ENCODE data around the gene MAT1A. TPM values are rescaled to one million over a fixed set of nuclear protein-coding genes. Genes with fewer than 3 reads are reported as not detected.
"Not testable (repeated sequence)": the region's sequence is repeated elsewhere in the genome, so short reads cannot be mapped to it uniquely, and the experiment has no call there.

The MAT1A gene
- total RNA-seq, 4 donors from 2014 or later = 0.22 to 0.39 (median 0.25) TPM; not detected in 1

DNA sequence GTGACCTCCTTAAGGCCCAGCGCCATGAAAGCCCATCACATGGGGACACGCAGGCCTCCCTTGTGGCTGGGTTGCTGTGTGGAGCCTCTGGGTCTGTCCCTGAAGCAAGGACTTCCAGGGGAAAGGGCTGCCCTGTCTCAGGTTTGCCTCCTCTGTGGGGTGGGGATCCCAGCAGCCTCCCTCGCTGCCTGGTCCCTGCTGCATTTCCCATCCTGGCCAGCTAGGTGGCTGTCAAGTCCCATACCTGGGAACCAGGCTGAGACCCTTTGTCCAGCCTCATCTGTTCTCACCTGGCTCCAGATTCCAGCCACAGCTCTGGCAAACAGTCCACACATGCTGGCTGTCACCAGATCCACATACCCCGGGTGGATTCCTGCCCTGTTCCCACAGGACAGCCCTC, 32.7 kb downstream of the MAT1A start:
- H3K9me3 ChIP-seq; H3K4me1 ChIP-seq; intact Hi-C loops (cut with DNase I); H3K27me3 ChIP-seq; H3K36me3 ChIP-seq; H3K27ac ChIP-seq; H3K4me3 ChIP-seq (replicated peaks in 1 of 3): not testable (repeated sequence)
- peak; percentile 33 to 41 for DNase-seq
- 38 to 53% methylated on average over 3 to 4 of the region's 4 CpGs for WGBS, 2 donors
- TF ChIP-seq, protein P1, sequence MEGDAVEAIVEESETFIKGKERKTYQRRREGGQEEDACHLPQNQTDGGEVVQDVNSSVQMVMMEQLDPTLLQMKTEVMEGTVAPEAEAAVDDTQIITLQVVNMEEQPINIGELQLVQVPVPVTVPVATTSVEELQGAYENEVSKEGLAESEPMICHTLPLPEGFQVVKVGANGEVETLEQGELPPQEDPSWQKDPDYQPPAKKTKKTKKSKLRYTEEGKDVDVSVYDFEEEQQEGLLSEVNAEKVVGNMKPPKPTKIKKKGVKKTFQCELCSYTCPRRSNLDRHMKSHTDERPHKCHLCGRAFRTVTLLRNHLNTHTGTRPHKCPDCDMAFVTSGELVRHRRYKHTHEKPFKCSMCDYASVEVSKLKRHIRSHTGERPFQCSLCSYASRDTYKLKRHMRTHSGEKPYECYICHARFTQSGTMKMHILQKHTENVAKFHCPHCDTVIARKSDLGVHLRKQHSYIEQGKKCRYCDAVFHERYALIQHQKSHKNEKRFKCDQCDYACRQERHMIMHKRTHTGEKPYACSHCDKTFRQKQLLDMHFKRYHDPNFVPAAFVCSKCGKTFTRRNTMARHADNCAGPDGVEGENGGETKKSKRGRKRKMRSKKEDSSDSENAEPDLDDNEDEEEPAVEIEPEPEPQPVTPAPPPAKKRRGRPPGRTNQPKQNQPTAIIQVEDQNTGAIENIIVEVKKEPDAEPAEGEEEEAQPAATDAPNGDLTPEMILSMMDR (IDR thresholded peaks at IDR 0.05) = peak in 3 of 6 experiments; percentile 43 to 53 (median 45)

DNA sequence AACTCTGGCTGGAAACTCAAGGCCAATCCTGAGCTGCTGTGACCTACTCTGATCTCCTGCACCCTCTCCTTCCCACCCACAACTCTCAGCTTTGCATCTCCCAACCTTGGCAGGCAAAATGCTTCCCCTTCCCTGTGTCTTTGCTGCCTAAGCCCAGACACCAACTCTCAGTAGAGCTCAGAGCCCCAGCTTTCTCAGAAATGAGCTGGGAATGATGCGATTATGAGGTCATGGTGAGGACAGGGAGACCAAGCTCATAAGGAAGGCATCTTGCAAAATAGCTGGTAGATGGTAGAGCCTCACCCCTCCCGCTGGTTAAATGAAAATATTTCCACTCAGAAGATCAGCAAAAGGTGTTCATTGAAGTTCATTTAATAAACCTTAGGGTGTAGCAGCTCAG, 34.7 kb downstream of the MAT1A start:
- H3K4me3 ChIP-seq (replicated peaks in 1 of 3); DNase-seq; H3K27me3 ChIP-seq; H3K27ac ChIP-seq; H3K9me3 ChIP-seq; H3K36me3 ChIP-seq; intact Hi-C loops (cut with DNase I); H3K4me1 ChIP-seq: not testable (repeated sequence)
- WGBS, 2 donors = no CpG with 5 or more reads among the region's 2 CpGs

DNA sequence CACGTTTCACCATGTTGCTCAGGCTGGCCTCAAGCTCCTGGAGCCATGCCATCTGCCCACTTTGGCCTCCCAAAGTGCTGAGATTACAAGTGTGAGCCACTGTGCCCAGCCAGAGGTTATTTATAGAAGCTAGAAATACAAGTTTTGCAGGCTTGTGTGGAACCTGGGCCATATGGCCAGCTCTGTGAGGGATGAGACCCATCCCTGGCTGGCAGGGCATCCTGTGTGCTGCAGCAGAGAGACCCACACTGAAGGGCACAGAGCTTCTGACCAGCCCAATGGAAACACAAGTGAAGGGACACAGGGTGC, 35.5 kb downstream of the MAT1A start:
- peak overlapping the region in 1 of 3 donors; percentile 41 for H3K27ac ChIP-seq
- peak; percentile 88 for DNase-seq
- H3K4me1 ChIP-seq; H3K27me3 ChIP-seq; H3K36me3 ChIP-seq; H3K9me3 ChIP-seq; intact Hi-C loops (cut with DNase I); H3K4me3 ChIP-seq (replicated peaks in 1 of 3): not testable (repeated sequence)
- 25 to 26% methylated on average over 1 of the region's 1 CpG for WGBS, 2 donors

DNA sequence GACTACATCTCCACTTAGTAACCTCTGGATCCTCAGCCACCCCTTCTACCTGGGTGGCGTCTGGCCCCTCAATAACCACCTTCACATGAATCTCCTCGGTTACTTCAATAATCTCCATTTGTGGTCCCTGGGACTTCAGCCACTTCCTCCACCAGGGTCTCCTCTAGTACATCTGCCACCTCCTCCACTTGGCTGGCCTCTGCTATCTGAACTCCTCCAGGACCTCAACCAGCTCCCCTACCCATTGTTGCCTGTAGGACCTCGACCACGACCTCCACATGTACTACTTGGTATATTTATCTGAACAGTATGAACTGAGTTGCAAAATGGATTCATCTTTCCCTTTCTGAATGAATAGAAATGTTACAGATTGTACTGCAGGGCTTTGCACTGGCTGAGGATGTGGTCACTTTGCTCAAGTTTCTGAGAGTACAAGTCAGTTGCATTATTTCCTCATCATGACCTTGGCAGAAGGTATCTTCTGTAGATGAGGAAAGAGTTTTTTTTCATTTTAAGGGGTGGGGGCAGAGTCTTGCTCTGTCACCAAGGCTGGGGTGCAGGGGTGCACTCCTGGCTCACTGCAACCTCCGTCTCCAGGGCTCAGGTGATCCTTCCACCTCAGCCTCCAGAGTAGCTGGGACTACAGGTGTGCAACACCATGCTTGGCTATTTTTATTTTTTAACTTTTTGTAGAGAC, 36.0 kb downstream of the MAT1A start:
- Histone ChIP-seq H3K9me3 (no peaks in the 10 kb centered on the region), H3K36me3 (no peaks in the 10 kb centered on the region), H3K27me3 (no peaks in the 10 kb centered on the region), H3K27ac (peak overlapping the region in 2 of 3 donors; percentile 41 to 44), H3K4me3 (replicated peaks in 1 of 3) (no peak overlapping the region), H3K4me1 (peaks cover 8 to 10% of the 10 kb centered on the region in 2 donors)
- no peak for DNase-seq
- WGBS, 2 donors = 67 to 85% methylated on average over 5 of the region's 5 CpGs
- intact Hi-C loops (cut with DNase I) = no loop called here
- no peak for TF ChIP-seq POLR2A (IDR thresholded peaks at IDR 0.05)
- TF ChIP-seq, protein P1 (IDR thresholded peaks at IDR 0.05) = no peak

DNA sequence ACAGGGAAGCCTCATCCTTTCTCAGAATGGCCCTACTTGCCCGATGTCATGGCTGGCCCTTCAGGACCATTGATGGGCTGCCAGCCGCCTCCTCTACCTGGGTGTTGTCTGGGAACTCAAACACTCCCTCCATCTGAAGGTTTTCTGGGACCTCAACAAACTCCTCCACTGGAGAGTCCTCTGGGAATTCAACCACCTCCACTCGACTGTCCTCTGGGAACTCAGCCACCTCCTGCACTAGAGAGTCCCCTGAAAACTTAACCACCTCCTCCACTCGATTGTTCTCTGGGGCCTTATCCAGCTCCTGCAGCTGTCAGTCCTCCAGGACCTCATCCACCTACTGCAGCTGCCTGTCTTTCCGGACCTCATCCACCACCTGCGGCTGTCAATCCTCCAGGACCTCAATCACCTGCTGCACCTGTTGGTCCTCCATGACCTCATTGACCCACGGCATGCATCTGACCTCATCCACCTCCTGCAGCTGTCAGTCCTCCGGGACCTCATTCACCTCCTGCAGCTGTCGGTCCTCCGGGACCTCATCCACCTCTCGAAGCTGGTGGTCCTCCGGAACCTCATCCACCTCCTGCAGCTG, 37.1 kb downstream of the MAT1A start:
- peaks cover 8 to 10% of the 10 kb centered on the region in 2 donors for H3K4me1 ChIP-seq
- H3K36me3 ChIP-seq = no peaks in the 10 kb centered on the region
- no peak overlapping the region for H3K4me3 ChIP-seq (replicated peaks in 1 of 3)
- no peaks in the 10 kb centered on the region for H3K27me3 ChIP-seq
- WGBS, 2 donors = 80 to 84% methylated on average over 12 of the region's 12 CpGs
- no peak overlapping the region for H3K27ac ChIP-seq
- TF ChIP-seq, protein P1 (IDR thresholded peaks at IDR 0.05) = no peak
- TF ChIP-seq POLR2A (IDR thresholded peaks at IDR 0.05) = no peak
- no peaks in the 10 kb centered on the region for H3K9me3 ChIP-seq
- intact Hi-C loops (cut with DNase I) = no loop called here
- DNase-seq = no peak

DNA sequence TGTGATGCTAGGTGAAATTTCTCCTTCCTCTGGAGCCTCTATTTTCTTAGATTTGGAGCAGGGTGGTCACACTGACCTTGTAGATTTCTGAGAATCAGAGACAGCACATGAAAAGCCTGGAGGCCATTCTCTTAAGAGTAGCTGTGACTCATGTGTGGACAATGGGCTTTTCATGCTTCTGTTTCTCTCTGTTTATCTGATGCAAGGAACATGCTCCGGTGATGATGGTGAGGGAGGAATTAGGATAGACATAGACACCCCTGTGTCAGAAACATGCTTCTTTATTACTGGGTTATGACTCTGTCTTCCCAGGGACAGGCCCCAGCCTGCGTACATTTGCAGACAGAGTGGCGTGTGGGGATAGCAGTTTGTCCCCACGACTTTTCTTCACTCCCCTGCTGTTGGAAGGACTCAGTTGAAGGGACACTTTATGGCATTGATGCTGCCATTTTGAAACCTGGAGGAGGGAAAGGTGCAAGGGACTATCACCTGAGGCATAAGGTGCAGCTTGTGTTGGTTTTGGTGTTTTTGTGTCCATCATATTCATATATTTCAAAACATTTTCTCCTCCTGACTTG, 37.7 kb downstream of the MAT1A start:
- intact Hi-C loops (cut with DNase I) = not testable (repeated sequence)

DNA sequence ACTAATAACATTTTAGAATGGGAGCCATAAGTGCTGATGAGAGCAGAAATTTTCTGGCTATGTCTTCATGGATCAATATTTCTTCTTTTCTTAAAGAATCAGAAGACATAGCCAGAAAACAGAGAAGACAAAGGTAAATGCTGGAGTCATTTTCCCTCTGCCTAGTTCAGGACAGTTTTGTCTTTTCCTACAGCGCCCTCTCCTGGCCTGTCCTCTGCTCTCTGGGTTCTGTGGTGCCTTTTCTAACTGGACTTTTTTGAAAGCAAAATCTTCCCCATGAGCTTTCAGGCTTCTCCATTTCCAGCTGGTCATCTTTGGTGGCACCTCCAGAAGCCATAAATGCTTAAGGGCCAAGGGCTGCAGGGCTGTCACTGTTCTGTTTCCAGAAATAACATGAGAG, 39.1 kb downstream of the MAT1A start:
- intact Hi-C loops (cut with DNase I); H3K27me3 ChIP-seq; H3K36me3 ChIP-seq; H3K4me1 ChIP-seq; H3K4me3 ChIP-seq (replicated peaks in 1 of 3); H3K9me3 ChIP-seq; DNase-seq; H3K27ac ChIP-seq: not testable (repeated sequence)
- WGBS, 2 donors = no CpG with 5 or more reads among the region's 1 CpG

More for the DNA sequence above, 37.7 kb downstream of the MAT1A start:
- H3K9me3 ChIP-seq; H3K27me3 ChIP-seq; H3K36me3 ChIP-seq; H3K4me1 ChIP-seq; DNase-seq; H3K27ac ChIP-seq; H3K4me3 ChIP-seq (replicated peaks in 1 of 3): not testable (repeated sequence)
- WGBS, 2 donors = 83 to 85% methylated on average over 4 of the region's 4 CpGs

DNA sequence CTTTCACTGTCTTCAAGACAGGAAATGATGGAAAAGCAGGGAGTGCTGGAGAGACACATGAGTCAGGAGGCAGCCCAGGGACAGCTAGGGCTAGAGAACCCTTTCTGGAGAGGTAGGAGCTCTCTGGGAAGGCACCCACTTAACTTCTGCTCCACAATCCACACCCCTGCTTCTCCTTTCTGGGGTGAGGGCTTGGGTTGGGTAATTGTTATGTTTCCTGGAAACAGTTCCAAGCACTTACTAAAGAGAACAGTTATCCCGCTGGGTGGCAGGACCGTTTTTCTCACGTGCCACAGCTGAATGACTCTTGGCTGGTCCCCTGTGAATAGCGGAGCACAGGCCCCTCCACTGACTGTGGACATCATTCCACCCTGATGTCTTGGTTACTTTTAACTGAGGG, 39.6 kb downstream of the MAT1A start:
- H3K36me3 ChIP-seq; H3K9me3 ChIP-seq; H3K4me3 ChIP-seq (replicated peaks in 1 of 3); H3K4me1 ChIP-seq; intact Hi-C loops (cut with DNase I); H3K27ac ChIP-seq; H3K27me3 ChIP-seq; DNase-seq: not testable (repeated sequence)
- 20% methylated on average over 1 of the region's 4 CpGs; no CpG with 5 or more reads in 1 of the 2 donors for WGBS, 2 donors

DNA sequence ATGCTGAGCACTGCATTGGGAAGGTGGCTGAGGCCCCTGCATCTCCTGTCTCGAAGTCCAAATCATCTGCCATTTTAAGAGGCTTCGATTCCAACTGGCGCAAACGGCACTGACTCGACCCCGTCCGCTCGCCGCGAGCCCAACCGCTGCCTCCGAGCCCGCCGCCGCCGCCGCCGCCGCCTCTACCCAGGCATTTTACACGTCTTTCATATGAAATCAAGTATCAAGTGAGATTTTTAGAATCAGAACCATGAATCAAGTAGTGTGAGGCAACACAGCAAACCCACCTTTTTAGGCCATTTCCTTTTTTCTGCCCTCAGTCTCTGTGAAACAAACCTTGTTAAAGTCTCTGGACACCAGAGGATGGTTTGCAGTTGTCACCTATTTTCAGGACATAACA, 41.8 kb downstream of the MAT1A start:
- H3K27me3 ChIP-seq; H3K9me3 ChIP-seq; intact Hi-C loops (cut with DNase I); H3K27ac ChIP-seq; DNase-seq; H3K36me3 ChIP-seq; H3K4me1 ChIP-seq; H3K4me3 ChIP-seq (replicated peaks in 1 of 3): not testable (repeated sequence)
- 97 to 99% methylated on average over 8 to 19 of the region's 20 CpGs for WGBS, 2 donors

DNA sequence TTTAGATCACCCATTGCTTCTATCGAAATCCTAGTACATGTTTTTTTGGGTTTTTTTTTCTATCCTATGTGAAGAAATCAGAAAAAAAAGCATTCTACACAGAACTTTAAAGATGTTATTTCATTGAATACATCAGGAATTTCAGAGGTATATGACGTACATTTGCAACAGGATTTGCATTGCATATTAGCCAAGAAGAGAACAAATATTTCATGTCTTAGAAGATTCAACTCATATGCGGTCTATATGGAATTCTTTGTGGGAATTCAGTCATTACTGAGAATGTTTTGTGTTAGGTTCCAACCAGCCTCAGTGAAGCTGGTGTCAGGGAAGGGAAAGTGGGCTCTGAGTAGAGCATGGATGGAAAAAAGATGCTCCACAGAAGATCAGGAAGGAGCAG, 45.1 kb downstream of the MAT1A start:
- H3K4me3 ChIP-seq (replicated peaks in 1 of 3); intact Hi-C loops (cut with DNase I); H3K27me3 ChIP-seq; H3K9me3 ChIP-seq; H3K36me3 ChIP-seq; H3K4me1 ChIP-seq; H3K27ac ChIP-seq; DNase-seq: not testable (repeated sequence)
- WGBS, 2 donors = 85 to 91% methylated on average over 3 of the region's 3 CpGs
